LNCAP (cell line): ENCODE results near the gene GAB2.

Experiments used
- TF ChIP-seq, protein P1 (sequence below): fragments of 450-650 bp; IDR thresholded peaks from 2 replicates; pipeline ENCODE4 v1.5.1; 2017; ENCODE audit warnings: mild to moderate bottlenecking

GAB2 gene

GRCh38 chr11:78397398-78397797 is 20.2 kb downstream of the GAB2 start:
- TF ChIP-seq, protein P1, sequence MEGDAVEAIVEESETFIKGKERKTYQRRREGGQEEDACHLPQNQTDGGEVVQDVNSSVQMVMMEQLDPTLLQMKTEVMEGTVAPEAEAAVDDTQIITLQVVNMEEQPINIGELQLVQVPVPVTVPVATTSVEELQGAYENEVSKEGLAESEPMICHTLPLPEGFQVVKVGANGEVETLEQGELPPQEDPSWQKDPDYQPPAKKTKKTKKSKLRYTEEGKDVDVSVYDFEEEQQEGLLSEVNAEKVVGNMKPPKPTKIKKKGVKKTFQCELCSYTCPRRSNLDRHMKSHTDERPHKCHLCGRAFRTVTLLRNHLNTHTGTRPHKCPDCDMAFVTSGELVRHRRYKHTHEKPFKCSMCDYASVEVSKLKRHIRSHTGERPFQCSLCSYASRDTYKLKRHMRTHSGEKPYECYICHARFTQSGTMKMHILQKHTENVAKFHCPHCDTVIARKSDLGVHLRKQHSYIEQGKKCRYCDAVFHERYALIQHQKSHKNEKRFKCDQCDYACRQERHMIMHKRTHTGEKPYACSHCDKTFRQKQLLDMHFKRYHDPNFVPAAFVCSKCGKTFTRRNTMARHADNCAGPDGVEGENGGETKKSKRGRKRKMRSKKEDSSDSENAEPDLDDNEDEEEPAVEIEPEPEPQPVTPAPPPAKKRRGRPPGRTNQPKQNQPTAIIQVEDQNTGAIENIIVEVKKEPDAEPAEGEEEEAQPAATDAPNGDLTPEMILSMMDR: no peak

DNA sequence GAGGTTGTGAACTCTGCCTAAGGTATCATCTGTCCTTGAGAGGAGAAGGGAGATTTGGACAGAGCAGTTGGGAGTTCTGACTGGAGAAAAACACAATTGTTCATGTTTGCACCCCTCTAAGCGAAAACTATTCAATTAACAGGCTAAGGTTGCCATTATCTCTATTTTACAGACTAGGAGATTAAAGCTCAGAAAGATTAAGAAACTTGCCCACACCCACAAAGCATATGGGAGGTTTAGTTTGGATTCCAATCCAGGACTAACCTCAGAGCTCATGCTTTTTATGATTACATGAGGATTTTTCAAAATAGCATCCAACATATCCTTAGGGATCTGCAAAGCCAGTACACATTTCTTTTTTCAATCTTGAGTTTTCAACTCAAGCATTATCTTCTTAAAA is 22.0 kb downstream of the GAB2 start:
- TF ChIP-seq, protein P1: no peak

- TF ChIP-seq, protein P1: no peak
Measured at GRCh38 chr11:78392854-78393253, 24.8 kb downstream of the GAB2 start.

GRCh38 chr11:78391424-78391823 is 26.2 kb downstream of the GAB2 start:
- TF ChIP-seq, protein P1: no peak

DNA sequence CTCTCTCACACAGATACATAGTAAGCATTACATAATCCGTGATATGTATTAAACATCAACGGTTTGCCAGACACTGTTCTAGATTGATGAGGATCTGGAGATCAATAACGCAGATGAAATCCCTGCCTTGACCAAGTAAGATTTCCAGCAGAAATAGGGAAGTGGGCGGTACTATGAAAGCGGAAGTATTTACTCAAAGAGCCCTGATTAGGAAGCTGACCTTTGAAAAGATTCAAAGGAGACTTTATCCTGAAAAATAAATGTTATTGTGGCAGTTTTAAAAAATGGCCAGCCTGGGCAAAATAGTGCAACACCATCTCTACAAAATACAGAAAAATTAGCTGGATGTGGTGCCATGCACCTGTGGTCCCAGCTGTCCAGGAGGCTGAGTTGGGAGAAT is 26.8 kb downstream of the GAB2 start:
- TF ChIP-seq, protein P1: no peak

- TF ChIP-seq, protein P1: no peak
Measured at GRCh38 chr11:78386215-78386941, 31.2 kb downstream of the GAB2 start.

DNA sequence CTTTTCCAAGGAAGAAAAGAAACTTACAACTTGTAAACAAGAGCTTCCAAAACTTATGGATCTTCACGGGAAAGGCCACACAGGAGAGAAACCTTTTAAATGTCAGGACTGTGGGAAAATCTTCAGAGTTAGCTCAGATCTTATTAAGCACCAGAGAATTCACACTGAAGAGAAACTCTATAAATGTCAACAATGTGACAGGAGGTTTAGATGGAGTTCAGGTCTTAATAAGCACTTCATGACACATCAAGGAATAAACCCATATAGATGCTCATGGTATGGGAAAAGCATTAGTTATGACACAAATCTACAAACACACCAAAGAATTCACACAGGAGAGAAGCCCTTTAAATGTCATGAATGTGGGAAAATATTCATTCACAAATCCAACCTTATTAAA is 32.4 kb downstream of the GAB2 start:
- TF ChIP-seq, protein P1: no peak

- TF ChIP-seq, protein P1: no peak
Measured at GRCh38 chr11:78384231-78384630, 33.4 kb downstream of the GAB2 start.
